Astrocyte (in vitro differentiated cells and primary cell): ENCODE measurements around the gene CFAP57.

Source experiments
- EZH2 ChIP-seq: IDR thresholded peaks from 2 replicates; pipeline ENCODE4 v1.6.1; 2012; ENCODE audit warnings: mild to moderate bottlenecking, low read length, inconsistent platforms; ENCODE audit not compliant: insufficient read depth
- TF ChIP-seq, protein P1 (sequence below): IDR thresholded peaks from 2 replicates; pipeline ENCODE4 v1.5.1; 2011; ENCODE audit warnings: low read depth, mild to moderate bottlenecking, inconsistent platforms, low read length, moderate library complexity; ENCODE audit not compliant: insufficient read depth

- TF ChIP-seq, protein P1, sequence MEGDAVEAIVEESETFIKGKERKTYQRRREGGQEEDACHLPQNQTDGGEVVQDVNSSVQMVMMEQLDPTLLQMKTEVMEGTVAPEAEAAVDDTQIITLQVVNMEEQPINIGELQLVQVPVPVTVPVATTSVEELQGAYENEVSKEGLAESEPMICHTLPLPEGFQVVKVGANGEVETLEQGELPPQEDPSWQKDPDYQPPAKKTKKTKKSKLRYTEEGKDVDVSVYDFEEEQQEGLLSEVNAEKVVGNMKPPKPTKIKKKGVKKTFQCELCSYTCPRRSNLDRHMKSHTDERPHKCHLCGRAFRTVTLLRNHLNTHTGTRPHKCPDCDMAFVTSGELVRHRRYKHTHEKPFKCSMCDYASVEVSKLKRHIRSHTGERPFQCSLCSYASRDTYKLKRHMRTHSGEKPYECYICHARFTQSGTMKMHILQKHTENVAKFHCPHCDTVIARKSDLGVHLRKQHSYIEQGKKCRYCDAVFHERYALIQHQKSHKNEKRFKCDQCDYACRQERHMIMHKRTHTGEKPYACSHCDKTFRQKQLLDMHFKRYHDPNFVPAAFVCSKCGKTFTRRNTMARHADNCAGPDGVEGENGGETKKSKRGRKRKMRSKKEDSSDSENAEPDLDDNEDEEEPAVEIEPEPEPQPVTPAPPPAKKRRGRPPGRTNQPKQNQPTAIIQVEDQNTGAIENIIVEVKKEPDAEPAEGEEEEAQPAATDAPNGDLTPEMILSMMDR, result no peak
- TF ChIP-seq EZH2, result no peak
Measured at GRCh38 chr1:43279161-43279560, 107.0 kb downstream of the CFAP57 start.
